Astrocyte (in vitro differentiated cells and primary cell): ENCODE results near the gene ZMPSTE24. TPM values are rescaled to one million over a fixed set of nuclear protein-coding genes. Genes with fewer than 3 reads are reported as not detected.
A peak's percentile ranks its signal among the peaks of the same experiment; 100 is the strongest.

Source experiments
- DNase-seq: peaks from one replicate; pipeline ENCODE4 v3.0.0-alpha.2; 2010; ENCODE audit warnings: low read depth
- FAIRE-seq: peaks from 2 replicates; lab custom pipeline; 2011; peaks lifted over from hg19 to GRCh38; lab: Jason Lieb, UNC
- H2AFZ ChIP-seq: 2 replicates; pipeline ENCODE4 v1.6.0; 2012; ENCODE audit warnings: low read depth, low read length, inconsistent platforms
- H3K27ac ChIP-seq: 2 replicates; pipeline ENCODE4 v1.5.1; 2011; ENCODE audit warnings: low read depth, low read length, inconsistent platforms
- H3K27me3 ChIP-seq: 2 replicates; pipeline ENCODE4 v1.6.0; 2011; ENCODE audit warnings: low read length, inconsistent platforms; ENCODE audit not compliant: insufficient read depth
- H3K36me3 ChIP-seq: 2 replicates; pipeline ENCODE4 v1.5.1; 2011; ENCODE audit warnings: low read length, inconsistent platforms; ENCODE audit not compliant: insufficient read depth
- H3K4me1 ChIP-seq: 2 replicates; pipeline ENCODE4 v1.5.1; 2011; ENCODE audit warnings: low read length, inconsistent platforms; ENCODE audit not compliant: insufficient read depth
- H3K4me2 ChIP-seq: 2 replicates; pipeline ENCODE4 v1.6.0; 2012; ENCODE audit warnings: low read length, inconsistent platforms
- H3K4me3 ChIP-seq: 2 replicates; pipeline ENCODE4 v1.5.1; 2011; ENCODE audit warnings: low read depth, mild to moderate bottlenecking, low read length, inconsistent platforms; ENCODE audit not compliant: insufficient read depth
- H3K79me2 ChIP-seq: 2 replicates; pipeline ENCODE4 v1.6.0; 2012; ENCODE audit warnings: mild to moderate bottlenecking, low read length, inconsistent platforms; ENCODE audit not compliant: insufficient read depth
- H3K9ac ChIP-seq: 2 replicates; pipeline ENCODE4 v1.6.0; 2012; ENCODE audit warnings: mild to moderate bottlenecking, low read length, inconsistent platforms
- H3K9me3 ChIP-seq: 2 replicates; pipeline ENCODE4 v1.5.1; 2012; ENCODE audit warnings: low read depth, mild to moderate bottlenecking, low read length, inconsistent platforms; ENCODE audit not compliant: insufficient read depth
- H4K20me1 ChIP-seq: 2 replicates; pipeline ENCODE4 v1.6.0; 2012; ENCODE audit warnings: low read length, inconsistent platforms; ENCODE audit not compliant: insufficient read depth
- H3K27ac Mint-ChIP-seq: one replicate; pipeline ENCODE4 v1.8.0; 2021; ENCODE audit warnings: mild to moderate bottlenecking, mixed read lengths; ENCODE audit not compliant: unreplicated experiment
- H3K27me3 Mint-ChIP-seq: one replicate; pipeline ENCODE4 v1.8.0; 2021; ENCODE audit warnings: low read depth, mixed read lengths; ENCODE audit not compliant: unreplicated experiment
- H3K36me3 Mint-ChIP-seq: one replicate; pipeline ENCODE4 v1.8.0; 2021; ENCODE audit warnings: low read depth, mixed read lengths; ENCODE audit not compliant: unreplicated experiment
- H3K4me1 Mint-ChIP-seq: one replicate; pipeline ENCODE4 v1.8.0; 2021; ENCODE audit warnings: low read depth, mixed read lengths; ENCODE audit not compliant: unreplicated experiment
- H3K4me3 Mint-ChIP-seq: one replicate; pipeline ENCODE4 v1.8.0; 2021; ENCODE audit warnings: mild to moderate bottlenecking, moderate library complexity, mixed read lengths; ENCODE audit not compliant: unreplicated experiment
- H3K9me3 Mint-ChIP-seq: one replicate; pipeline ENCODE4 v1.8.0; 2021; ENCODE audit warnings: mild to moderate bottlenecking, mixed read lengths; ENCODE audit not compliant: unreplicated experiment
- CTCF ChIP-seq: IDR thresholded peaks from 2 replicates; pipeline ENCODE4 v1.5.1; 2011; ENCODE audit warnings: low read depth, mild to moderate bottlenecking, inconsistent platforms, low read length, moderate library complexity; ENCODE audit not compliant: insufficient read depth
- EZH2 ChIP-seq: IDR thresholded peaks from 2 replicates; pipeline ENCODE4 v1.6.1; 2012; ENCODE audit warnings: mild to moderate bottlenecking, low read length, inconsistent platforms; ENCODE audit not compliant: insufficient read depth
- total RNA-seq: library from RNA; stranded (reverse); gene quantifications from 2 replicates; pipeline ENCODE4 v1.2.1, GENCODE V29; 2021

ZMPSTE24 gene
- total RNA-seq, 1 donor from 2014 or later, result 62.4 TPM

- Histone ChIP-seq H4K20me1 (peaks cover 11% of the 10 kb centered on the region), H3K4me1 (peaks cover 27% of the 10 kb centered on the region), H3K27ac (no peak overlapping the region), H3K79me2 (peaks cover 49% of the 10 kb centered on the region), H3K4me2 (no peak overlapping the region), H3K27me3 (no peaks in the 10 kb centered on the region), H3K9me3 (no peaks in the 10 kb centered on the region), H3K4me3 (no peak overlapping the region), H3K36me3 (peaks cover 49% of the 10 kb centered on the region), H3K9ac (no peak overlapping the region), H2AFZ (no peak overlapping the region)
- FAIRE-seq (no peak), DNase-seq (no peak)
- H3K27ac Mint-ChIP-seq, result no peak overlapping the region
- H3K27me3 Mint-ChIP-seq, result no peaks in the 10 kb centered on the region
- H3K4me1 Mint-ChIP-seq, result peaks cover 14% of the 10 kb centered on the region
- H3K4me3 Mint-ChIP-seq, result no peak overlapping the region
- no peaks in the 10 kb centered on the region for H3K9me3 Mint-ChIP-seq
- TF ChIP-seq EZH2 (no peak), CTCF (no peak)
- peaks cover 17% of the 10 kb centered on the region for H3K36me3 Mint-ChIP-seq
Observed at GRCh38 chr1:40265298-40265697, 7.3 kb downstream of the ZMPSTE24 start.

GRCh38 chr1:40265919-40266318, 7.9 kb downstream of the ZMPSTE24 start:
- Mint-ChIP-seq H3K9me3 (no peaks in the 10 kb centered on the region), H3K27me3 (no peaks in the 10 kb centered on the region), H3K36me3 (peaks cover 17% of the 10 kb centered on the region), H3K4me1 (peaks cover 16% of the 10 kb centered on the region), H3K27ac (no peak overlapping the region), H3K4me3 (no peak overlapping the region)
- Histone ChIP-seq H3K9ac (peak overlapping the region; percentile 15), H3K4me2 (peak overlapping the region; percentile 17), H3K36me3 (peaks cover 50% of the 10 kb centered on the region), H3K27me3 (no peaks in the 10 kb centered on the region), H3K27ac (peak overlapping the region; percentile 65), H3K79me2 (peaks cover 43% of the 10 kb centered on the region), H4K20me1 (peaks cover 12% of the 10 kb centered on the region), H3K9me3 (no peaks in the 10 kb centered on the region), H3K4me3 (no peak overlapping the region), H3K4me1 (peaks cover 27% of the 10 kb centered on the region), H2AFZ (no peak overlapping the region)
- FAIRE-seq (no peak), DNase-seq (no peak)
- no peak for TF ChIP-seq EZH2
- no peak for TF ChIP-seq CTCF

- Histone ChIP-seq H3K9ac (peak overlapping the region; percentile 75), H3K4me2 (peak overlapping the region; percentile 62), H3K79me2 (peaks cover 36% of the 10 kb centered on the region), H4K20me1 (peaks cover 14% of the 10 kb centered on the region), H3K36me3 (peaks cover 51% of the 10 kb centered on the region), H3K27ac (peak overlapping the region; percentile 88), H3K4me3 (no peak overlapping the region), H2AFZ (no peak overlapping the region), H3K4me1 (peaks cover 27% of the 10 kb centered on the region), H3K9me3 (no peaks in the 10 kb centered on the region), H3K27me3 (no peaks in the 10 kb centered on the region)
- Mint-ChIP-seq H3K36me3 (peaks cover 17% of the 10 kb centered on the region), H3K27ac (no peak overlapping the region), H3K27me3 (no peaks in the 10 kb centered on the region), H3K4me1 (peaks cover 16% of the 10 kb centered on the region), H3K9me3 (no peaks in the 10 kb centered on the region), H3K4me3 (no peak overlapping the region)
- DNase-seq (no peak), FAIRE-seq (no peak)
- TF ChIP-seq CTCF, result no peak
- no peak for TF ChIP-seq EZH2
Observed at GRCh38 chr1:40266786-40267535, 8.9 kb downstream of the ZMPSTE24 start.
